Brain microvascular endothelial cell (primary cell): ENCODE measurements around the gene HOXC4.

ENCODE experiments used
- DNase-seq: peaks from one replicate; pipeline ENCODE4 v3.0.0-alpha.2; 2020
- H3K27ac ChIP-seq: fragments of 250-450 bp; sonication (Bioruptor Pico); 2 replicates; pipeline ENCODE4 v1.5.1; 2020; ENCODE audit warnings: mild to moderate bottlenecking, moderate library complexity
- H3K27me3 ChIP-seq: fragments of 250-450 bp; sonication (Bioruptor Pico); replicated peaks from 2 replicates; pipeline ENCODE4 v1.5.1; 2020; ENCODE audit warnings: mild to moderate bottlenecking
- H3K36me3 ChIP-seq: fragments of 250-450 bp; sonication (Bioruptor Pico); replicated peaks from 2 replicates; pipeline ENCODE4 v1.5.1; 2020; ENCODE audit warnings: mild to moderate bottlenecking
- H3K4me3 ChIP-seq: 2 replicates; pipeline ENCODE4 v1.5.1; 2011; ENCODE audit warnings: low read depth, mild to moderate bottlenecking, control low read depth, low read length, moderate library complexity
- CTCF ChIP-seq: IDR thresholded peaks from 2 replicates; pipeline ENCODE4 v1.5.1; 2011; ENCODE audit warnings: low read depth, mild to moderate bottlenecking, moderate library complexity, low read length, control low read depth, inconsistent platforms; ENCODE audit errors: missing control alignments
- in situ Hi-C: cut with HindIII; loops from 2 replicates; pipeline ENCODE4 v1.10.0; 2017; ENCODE audit warnings: low sequenced_read_pairs, low pct_ligation_motif_present

The HOXC4 gene

GRCh38 chr12:54018468-54018984 lies 35.1 kb upstream of the HOXC4 start:
- no peaks in the 10 kb centered on the region for H3K36me3 ChIP-seq
- no peak overlapping the region for H3K27ac ChIP-seq
- no peak overlapping the region for H3K4me3 ChIP-seq
- no peak for DNase-seq
- no peak for TF ChIP-seq CTCF
- in situ Hi-C loops = loop anchor here (25.0 kb wide), 1 partner anchor 194 kb away; no protein-coding TSS in a partner anchor
- peaks cover 83% of the 10 kb centered on the region for H3K27me3 ChIP-seq

GRCh38 chr12:54019091-54019811 lies 34.4 kb upstream of the HOXC4 start:
- Histone ChIP-seq H3K4me3 (no peak overlapping the region), H3K36me3 (no peaks in the 10 kb centered on the region), H3K27me3 (peaks cover 85% of the 10 kb centered on the region), H3K27ac (no peak overlapping the region)
- DNase-seq = no peak
- in situ Hi-C loops = loop anchor here (25.0 kb wide), 1 partner anchor 193 kb away; no protein-coding TSS in a partner anchor
- TF ChIP-seq CTCF = no peak

- Histone ChIP-seq H3K4me3 (no peak overlapping the region), H3K36me3 (no peaks in the 10 kb centered on the region), H3K27me3 (peaks cover 85% of the 10 kb centered on the region), H3K27ac (no peak overlapping the region)
- TF ChIP-seq CTCF = no peak
- in situ Hi-C loops = loop anchor here (25.0 kb wide), 1 partner anchor 192 kb away; no protein-coding TSS in a partner anchor
- no peak for DNase-seq
Measured at GRCh38 chr12:54019924-54020590, 33.6 kb upstream of the HOXC4 start.

- no peak for TF ChIP-seq CTCF
- H3K27ac ChIP-seq = no peak overlapping the region
- in situ Hi-C loops = loop anchor here (25.0 kb wide), 1 partner anchor 192 kb away; no protein-coding TSS in a partner anchor
- H3K27me3 ChIP-seq = peaks cover 85% of the 10 kb centered on the region
- H3K36me3 ChIP-seq = no peaks in the 10 kb centered on the region
- DNase-seq = no peak
- no peak overlapping the region for H3K4me3 ChIP-seq
Measured at GRCh38 chr12:54020591-54021405, 32.8 kb upstream of the HOXC4 start.

GRCh38 chr12:54021432-54022013 lies 32.1 kb upstream of the HOXC4 start:
- H3K36me3 ChIP-seq = no peaks in the 10 kb centered on the region
- H3K27me3 ChIP-seq = peaks cover 87% of the 10 kb centered on the region
- H3K4me3 ChIP-seq = no peak overlapping the region
- DNase-seq = no peak
- in situ Hi-C loops = loop anchor here (25.0 kb wide), 1 partner anchor 191 kb away; no protein-coding TSS in a partner anchor
- no peak for TF ChIP-seq CTCF
- no peak overlapping the region for H3K27ac ChIP-seq
